K562 (cell line): ENCODE data around the gene SLC36A3.
"Not testable (repeated sequence)": the region's sequence is repeated elsewhere in the genome, so short reads cannot be mapped to it uniquely, and the experiment has no call there.

Source experiments
- SMARCE1 ChIP-seq: fragments of 450-650 bp; IDR thresholded peaks from 2 replicates; pipeline ENCODE4 v1.7.1; 2016; ENCODE audit warnings: mild to moderate bottlenecking
- TF ChIP-seq, protein P1 (sequence below), 3 experiments: IDR thresholded peaks in 2 of 3; conservative IDR thresholded peaks in 1 of 3; 2 replicates each; pipeline ENCODE4 v1.5.1; 2011 to 2012; ENCODE audit warnings: low read length in 3 of 3, mild to moderate bottlenecking in 3 of 3, control low read depth in 2 of 3, improper control_type of control experiment in 1 of 3, inconsistent platforms in 1 of 3, low read depth in 1 of 3, mixed read lengths in 1 of 3, moderate library complexity in 1 of 3; ENCODE audit not compliant: insufficient read depth in 2 of 3

DNA sequence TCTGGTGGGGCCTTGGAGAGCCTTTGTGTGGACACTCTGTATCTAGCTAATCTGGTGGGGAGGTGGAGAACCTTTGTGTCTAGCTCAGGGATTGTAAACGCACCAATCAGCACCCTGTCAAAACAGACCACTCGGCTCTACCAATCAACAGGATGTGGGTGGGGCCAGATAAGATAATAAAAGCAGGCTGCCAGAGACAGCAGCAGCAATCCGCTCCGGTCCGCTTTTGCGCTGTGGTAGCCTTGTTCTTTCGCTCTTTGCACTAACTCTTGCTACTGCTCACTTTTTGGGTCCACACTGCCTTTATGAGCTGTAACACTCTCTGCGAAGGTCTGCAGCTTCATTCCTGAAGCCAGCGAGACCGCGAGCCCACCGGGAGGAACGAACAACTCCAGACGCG is 6.3 kb upstream of the SLC36A3 start:
- TF ChIP-seq, protein P1, sequence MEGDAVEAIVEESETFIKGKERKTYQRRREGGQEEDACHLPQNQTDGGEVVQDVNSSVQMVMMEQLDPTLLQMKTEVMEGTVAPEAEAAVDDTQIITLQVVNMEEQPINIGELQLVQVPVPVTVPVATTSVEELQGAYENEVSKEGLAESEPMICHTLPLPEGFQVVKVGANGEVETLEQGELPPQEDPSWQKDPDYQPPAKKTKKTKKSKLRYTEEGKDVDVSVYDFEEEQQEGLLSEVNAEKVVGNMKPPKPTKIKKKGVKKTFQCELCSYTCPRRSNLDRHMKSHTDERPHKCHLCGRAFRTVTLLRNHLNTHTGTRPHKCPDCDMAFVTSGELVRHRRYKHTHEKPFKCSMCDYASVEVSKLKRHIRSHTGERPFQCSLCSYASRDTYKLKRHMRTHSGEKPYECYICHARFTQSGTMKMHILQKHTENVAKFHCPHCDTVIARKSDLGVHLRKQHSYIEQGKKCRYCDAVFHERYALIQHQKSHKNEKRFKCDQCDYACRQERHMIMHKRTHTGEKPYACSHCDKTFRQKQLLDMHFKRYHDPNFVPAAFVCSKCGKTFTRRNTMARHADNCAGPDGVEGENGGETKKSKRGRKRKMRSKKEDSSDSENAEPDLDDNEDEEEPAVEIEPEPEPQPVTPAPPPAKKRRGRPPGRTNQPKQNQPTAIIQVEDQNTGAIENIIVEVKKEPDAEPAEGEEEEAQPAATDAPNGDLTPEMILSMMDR (IDR thresholded peaks at IDR 0.05 in 2 of 3, conservative IDR thresholded peaks at IDR 0.05 in 1 of 3; ENCODE audit: insufficient read depth in 2 of 3, low read depth in 1 of 3, low read length in 3 of 3) = not testable (repeated sequence)
- TF ChIP-seq SMARCE1 = not testable (repeated sequence)
